K562 (cell line): ENCODE results near the gene C16orf90.

Source experiments
- CTCF ChIP-seq, 3 experiments: IDR thresholded peaks in 2 of 3; conservative IDR thresholded peaks in 1 of 3; 2 replicates each; pipeline ENCODE4 v1.5.1; 2011 to 2012; ENCODE audit warnings: low read length in 3 of 3, mild to moderate bottlenecking in 3 of 3, control low read depth in 2 of 3, improper control_type of control experiment in 1 of 3, inconsistent platforms in 1 of 3, low read depth in 1 of 3, mixed read lengths in 1 of 3, moderate library complexity in 1 of 3; ENCODE audit not compliant: insufficient read depth in 2 of 3
- DNMT1 ChIP-seq: fragments of 450-650 bp; IDR thresholded peaks from 2 replicates; pipeline ENCODE4 v1.6.1; 2016; ENCODE audit warnings: antibody characterized with exemption, mild to moderate bottlenecking
- FIP1L1 ChIP-seq: fragments of 200-400 bp; formaldehyde crosslinking; IDR thresholded peaks from 2 replicates; pipeline ENCODE4 v1.6.1; 2018; ENCODE audit warnings: mild to moderate bottlenecking, low read depth, low read length; ENCODE audit not compliant: poor library complexity, severe bottlenecking
- FOXK2 ChIP-seq, 2 experiments: fragments of 450-650 bp; IDR thresholded peaks in 1 of 2; conservative IDR thresholded peaks in 1 of 2; 2 replicates each; pipeline ENCODE4 v1.6.1; 2016; ENCODE audit warnings: low read depth in 2 of 2, mild to moderate bottlenecking in 1 of 2
- PHF20 ChIP-seq: fragments of 450-650 bp; IDR thresholded peaks from 2 replicates; pipeline ENCODE4 v1.6.1; 2018; ENCODE audit not compliant: partially characterized antibody
- POLR2AphosphoS5 ChIP-seq: IDR thresholded peaks from 2 replicates; pipeline ENCODE4 v1.6.1; 2011; ENCODE audit warnings: mild to moderate bottlenecking, low read depth, low read length, moderate library complexity; ENCODE audit not compliant: control insufficient read depth, insufficient read depth
- SMC3 ChIP-seq: conservative IDR thresholded peaks from 2 replicates; pipeline ENCODE4 v1.6.1; 2011; ENCODE audit warnings: low read depth, low read length, improper control_type of control experiment; ENCODE audit not compliant: insufficient read depth
- SRF ChIP-seq, 2 experiments: fragments of 250-450, 450-650 bp in 1 of 2; sonication (Bioruptor Pico) in 1 of 2; sonication (generic) in 1 of 2; formaldehyde crosslinking; IDR thresholded peaks; 2 replicates each; pipeline versions ENCODE4 v1.5.0 to v1.5.1; 2020 to 2022; ENCODE audit warnings: mild to moderate bottlenecking in 1 of 2, missing genetic modification reagents in 1 of 2
- TBL1XR1 ChIP-seq, 2 experiments: IDR thresholded peaks; 2 replicates each; pipeline ENCODE4 v1.6.1; 2012; ENCODE audit warnings: improper control_type of control experiment in 2 of 2, low read length in 2 of 2, mild to moderate bottlenecking in 1 of 2
- ZFP30 ChIP-seq: fragments of 250-450 bp; sonication (Bioruptor Pico); IDR thresholded peaks from 2 replicates; pipeline ENCODE4 v1.8.0; 2022; ENCODE audit warnings: moderate library complexity, mild to moderate bottlenecking, inconsistent platforms, borderline replicate concordance
- TF ChIP-seq, protein P1 (sequence below): IDR thresholded peaks from 3 replicates; pipeline ENCODE4 v1.6.1; 2011; ENCODE audit warnings: borderline replicate concordance, mild to moderate bottlenecking; ENCODE audit not compliant: insufficient read length, insufficient read depth
- TF ChIP-seq, protein P2 (sequence below), 2 experiments: fragments of 450-650 bp; IDR thresholded peaks; 2 replicates each; pipeline ENCODE4 v1.6.1; 2016; ENCODE audit warnings: mild to moderate bottlenecking in 2 of 2, borderline replicate concordance in 1 of 2, low read depth in 1 of 2, moderate library complexity in 1 of 2

DNA sequence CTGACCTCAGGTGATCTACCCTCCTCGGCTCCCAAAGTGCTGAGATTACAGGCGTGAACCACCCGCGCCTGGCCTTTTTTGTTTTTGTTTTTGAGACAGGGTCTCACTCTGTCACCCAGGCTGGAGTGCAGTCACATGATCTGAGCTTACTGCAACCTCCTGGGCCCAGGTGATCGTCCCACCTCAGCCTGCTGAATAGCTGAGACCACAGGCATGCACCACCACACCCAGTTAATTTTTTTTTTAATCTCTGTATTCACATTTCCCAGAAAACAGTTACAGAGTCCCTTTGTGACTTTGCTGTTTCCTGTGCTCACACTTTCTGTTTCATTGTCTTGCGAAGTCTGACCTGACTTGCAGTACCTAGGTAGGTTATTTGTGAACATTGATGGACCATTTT lies 8.2 kb upstream of the C16orf90 start:
- TF ChIP-seq FOXK2 (conservative IDR thresholded peaks at IDR 0.05 in 1 of 2, IDR thresholded peaks at IDR 0.05 in 1 of 2; ENCODE audit: low read depth in 2 of 2) = no peak
- TF ChIP-seq PHF20 = no peak
- TF ChIP-seq, protein P1, sequence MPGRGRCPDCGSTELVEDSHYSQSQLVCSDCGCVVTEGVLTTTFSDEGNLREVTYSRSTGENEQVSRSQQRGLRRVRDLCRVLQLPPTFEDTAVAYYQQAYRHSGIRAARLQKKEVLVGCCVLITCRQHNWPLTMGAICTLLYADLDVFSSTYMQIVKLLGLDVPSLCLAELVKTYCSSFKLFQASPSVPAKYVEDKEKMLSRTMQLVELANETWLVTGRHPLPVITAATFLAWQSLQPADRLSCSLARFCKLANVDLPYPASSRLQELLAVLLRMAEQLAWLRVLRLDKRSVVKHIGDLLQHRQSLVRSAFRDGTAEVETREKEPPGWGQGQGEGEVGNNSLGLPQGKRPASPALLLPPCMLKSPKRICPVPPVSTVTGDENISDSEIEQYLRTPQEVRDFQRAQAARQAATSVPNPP = no peak
- TF ChIP-seq CTCF (IDR thresholded peaks at IDR 0.05 in 2 of 3, conservative IDR thresholded peaks at IDR 0.05 in 1 of 3; ENCODE audit: insufficient read depth in 2 of 3, low read depth in 1 of 3, low read length in 3 of 3) = no peak
- no peak for TF ChIP-seq SMC3
- TF ChIP-seq TBL1XR1 (IDR thresholded peaks at IDR 0.05; ENCODE audit: low read length in 2 of 2) = no peak
- TF ChIP-seq FIP1L1 = no peak
- TF ChIP-seq, protein P2, sequence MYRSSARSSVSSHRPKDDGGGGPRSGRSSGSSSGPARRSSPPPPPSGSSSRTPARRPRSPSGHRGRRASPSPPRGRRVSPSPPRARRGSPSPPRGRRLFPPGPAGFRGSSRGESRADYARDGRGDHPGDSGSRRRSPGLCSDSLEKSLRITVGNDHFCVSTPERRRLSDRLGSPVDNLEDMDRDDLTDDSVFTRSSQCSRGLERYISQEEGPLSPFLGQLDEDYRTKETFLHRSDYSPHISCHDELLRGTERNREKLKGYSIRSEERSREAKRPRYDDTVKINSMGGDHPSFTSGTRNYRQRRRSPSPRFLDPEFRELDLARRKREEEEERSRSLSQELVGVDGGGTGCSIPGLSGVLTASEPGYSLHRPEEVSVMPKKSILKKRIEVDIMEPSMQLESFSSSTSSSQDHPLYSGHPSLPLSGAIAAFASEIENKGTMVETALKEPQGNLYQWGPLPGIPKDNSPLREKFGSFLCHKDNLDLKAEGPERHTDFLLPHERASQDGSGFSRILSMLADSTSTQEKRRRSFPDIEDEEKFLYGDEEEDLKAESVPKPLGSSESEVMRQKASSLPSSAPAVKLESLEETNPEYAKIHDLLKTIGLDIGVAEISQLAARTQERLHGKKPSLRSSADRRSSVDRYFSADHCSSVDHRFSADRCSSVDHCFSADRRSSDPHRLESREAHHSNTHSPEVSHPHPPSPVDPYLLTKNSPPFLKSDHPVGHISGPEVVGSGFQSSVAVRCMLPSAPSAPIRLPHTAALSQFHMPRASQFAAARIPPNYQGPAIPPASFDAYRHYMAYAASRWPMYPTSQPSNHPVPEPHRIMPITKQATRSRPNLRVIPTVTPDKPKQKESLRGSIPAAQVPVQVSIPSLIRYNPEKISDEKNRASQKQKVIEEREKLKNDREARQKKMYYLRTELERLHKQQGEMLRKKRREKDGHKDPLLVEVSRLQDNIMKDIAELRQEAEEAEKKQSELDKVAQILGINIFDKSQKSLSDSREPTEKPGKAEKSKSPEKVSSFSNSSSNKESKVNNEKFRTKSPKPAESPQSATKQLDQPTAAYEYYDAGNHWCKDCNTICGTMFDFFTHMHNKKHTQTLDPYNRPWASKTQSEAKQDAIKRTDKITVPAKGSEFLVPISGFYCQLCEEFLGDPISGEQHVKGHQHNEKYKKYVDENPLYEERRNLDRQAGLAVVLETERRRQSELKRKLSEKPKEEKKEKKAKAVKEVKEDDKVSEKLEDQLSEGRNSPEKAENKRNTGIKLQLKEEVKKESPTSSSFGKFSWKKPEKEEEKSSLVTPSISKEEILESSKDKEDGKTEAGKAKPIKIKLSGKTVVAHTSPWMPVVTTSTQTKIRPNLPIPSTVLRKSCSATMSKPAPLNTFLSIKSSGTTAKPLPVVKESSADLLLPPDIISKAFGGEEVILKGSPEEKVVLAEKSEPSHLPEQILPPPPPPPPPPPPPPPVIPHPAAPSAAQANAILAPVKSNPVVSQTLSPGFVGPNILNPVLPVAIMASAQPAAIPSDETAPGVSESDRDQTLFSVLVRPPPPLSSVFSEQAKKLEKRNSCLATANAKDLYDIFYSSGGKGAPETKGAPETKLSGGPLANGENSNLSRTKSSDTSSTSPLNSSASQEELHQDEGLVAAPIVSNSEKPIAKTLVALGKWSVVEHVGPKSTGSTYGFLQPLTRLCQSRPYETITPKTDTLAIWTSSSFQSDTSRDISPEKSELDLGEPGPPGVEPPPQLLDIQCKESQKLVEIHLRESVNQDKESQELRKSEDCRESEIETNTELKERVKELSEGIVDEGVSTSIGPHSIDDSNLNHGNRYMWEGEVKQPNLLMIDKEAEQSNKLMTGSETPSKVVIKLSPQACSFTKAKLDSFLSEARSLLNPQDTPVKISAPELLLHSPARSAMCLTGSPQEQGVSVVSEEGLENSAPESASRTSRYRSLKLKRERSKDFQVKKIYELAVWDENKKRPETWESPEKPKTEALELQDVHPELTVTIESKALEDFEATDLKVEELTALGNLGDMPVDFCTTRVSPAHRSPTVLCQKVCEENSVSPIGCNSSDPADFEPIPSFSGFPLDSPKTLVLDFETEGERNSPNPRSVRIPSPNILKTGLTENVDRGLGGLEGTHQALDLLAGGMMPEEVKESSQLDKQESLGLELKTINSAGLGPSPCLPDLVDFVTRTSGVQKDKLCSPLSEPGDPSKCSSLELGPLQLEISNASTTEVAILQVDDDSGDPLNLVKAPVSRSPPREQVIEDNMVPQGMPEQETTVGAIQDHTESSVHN (IDR thresholded peaks at IDR 0.05; ENCODE audit: borderline replicate concordance in 1 of 2, low read depth in 1 of 2) = no peak
- no peak for TF ChIP-seq DNMT1
- TF ChIP-seq POLR2AphosphoS5 = no peak
- no peak for TF ChIP-seq ZFP30 (CRISPR knock-in tag)
- TF ChIP-seq SRF (CRISPR knock-in tag; IDR thresholded peaks at IDR 0.05) = no peak
